ENCODE measurements around the gene GGT6.

Gene GGT6

GRCh38 chr17:4507361-4508111 lies 52.8 kb downstream of the GGT6 start:
- DNase-seq (ENCODE audit: low spot score): no peak
- Histone ChIP-seq H3K27me3 (ENCODE audit: insufficient read depth, poor library complexity, severe bottlenecking) (no peaks in the 10 kb centered on the region), H3K4me1 (ENCODE audit: insufficient read depth, poor library complexity, severe bottlenecking) (no peaks in the 10 kb centered on the region), H3K4me3 (ENCODE audit: severe bottlenecking) (no peak overlapping the region), H3K9me3 (ENCODE audit: severe bottlenecking) (no peaks in the 10 kb centered on the region), H3K27ac (ENCODE audit: poor library complexity, severe bottlenecking) (no peak overlapping the region), H3K36me3 (ENCODE audit: low read depth) (no peaks in the 10 kb centered on the region)
- no peak for ATAC-seq (ENCODE audit: low read depth)
- no peak for TF ChIP-seq CTCF (IDR thresholded peaks at IDR 0.05; ENCODE audit: poor library complexity, severe bottlenecking)

All from RWPE2 (cell line).